Gastrocnemius medialis (tissue), 4 donors: ENCODE results near the gene DYNC2LI1. TPM values are rescaled to one million over a fixed set of nuclear protein-coding genes. Genes with fewer than 3 reads are reported as not detected.

Source experiments
- ATAC-seq, 2 donors: fragments of 150-250 bp; one replicate each; pipeline ENCODE4 v1.9.1; 2016
- DNase-seq, 2 donors: peaks; one replicate each; pipeline ENCODE4 v3.0.0-alpha.2; 2019
- H3K27ac ChIP-seq, 4 donors: fragments of 200-600 bp; sonication (generic); 1 replicate in 1 of 4; 2 replicates in 3 of 4; pipeline ENCODE4 v1.5.1; 2016 to 2018; ENCODE audit warnings: mild to moderate bottlenecking in 2 of 4, moderate library complexity in 1 of 4
- H3K27me3 ChIP-seq, 3 donors: fragments of 200-600 bp; sonication (generic) in 2 of 3; 1 replicate in 1 of 3; 2 replicates in 2 of 3; pipeline versions ENCODE4 v1.5.1 to v1.6.0; 2016 to 2019; ENCODE audit warnings: mild to moderate bottlenecking in 1 of 3, moderate library complexity in 1 of 3
- H3K36me3 ChIP-seq, 2 donors: fragments of 200-600 bp; sonication (generic) in 1 of 2; one replicate each; pipeline ENCODE4 v1.5.1; 2017 to 2018
- H3K4me1 ChIP-seq, 2 donors: fragments of 200-600 bp; sonication (generic) in 1 of 2; one replicate each; pipeline ENCODE4 v1.5.1; 2016 to 2017; ENCODE audit warnings: mild to moderate bottlenecking in 2 of 2
- H3K4me3 ChIP-seq, 4 donors: fragments of 200-600 bp; sonication (generic) in 3 of 4; 1 replicate in 1 of 4; 2 replicates in 3 of 4; pipeline ENCODE4 v1.5.1; 2016 to 2019; ENCODE audit warnings: mild to moderate bottlenecking in 2 of 4
- H3K9me3 ChIP-seq, 3 donors: fragments of 200-600 bp; sonication (generic) in 2 of 3; 1 replicate in 1 of 3; 2 replicates in 2 of 3; pipeline ENCODE4 v1.5.1; 2016 to 2019
- POLR2A ChIP-seq, 2 donors: fragments of 450-650 bp; IDR thresholded peaks; one replicate each; pipeline ENCODE4 v1.6.1; 2017; ENCODE audit warnings: antibody characterized with exemption in 2 of 2, mild to moderate bottlenecking in 2 of 2, moderate library complexity in 2 of 2
- in situ Hi-C, 4 donors: fragments of 200-750 bp; cut with MboI; loops; one replicate each; pipeline versions ENCODE4 v1.15.0 to v1.8.0; 2017; ENCODE audit warnings: low sequenced_read_pairs in 4 of 4
- intact Hi-C: fragments of 100-400 bp; cut with DNase I; formaldehyde crosslinking; loops from one replicate; pipeline ENCODE4 v1.15.1; 2023; ENCODE audit warnings: low total_unique reads
- total RNA-seq, 4 donors: library from RNA; depleted of rRNA; stranded (reverse); fragments of >200 nt; gene quantifications; one replicate each; pipeline versions ENCODE4 v1.1.0 to v1.2.3, GENCODE V29; 2016
- TF ChIP-seq, protein P1 (sequence below), 5 experiments: fragments of 450-650 bp in 3 of 5; fragments of 200-600 bp in 2 of 5; sonication (generic) in 2 of 5; IDR thresholded peaks in 4 of 5; conservative IDR thresholded peaks in 1 of 5; 1 replicate in 4 of 5; 2 replicates in 1 of 5; pipeline ENCODE4 v1.5.1; 2016 to 2019; ENCODE audit warnings: antibody characterized with exemption in 5 of 5, mild to moderate bottlenecking in 3 of 5, moderate library complexity in 3 of 5

DYNC2LI1 gene
- total RNA-seq, 4 donors from 2014 or later: 8.1 to 13.1 (median 10.2) TPM

DNA sequence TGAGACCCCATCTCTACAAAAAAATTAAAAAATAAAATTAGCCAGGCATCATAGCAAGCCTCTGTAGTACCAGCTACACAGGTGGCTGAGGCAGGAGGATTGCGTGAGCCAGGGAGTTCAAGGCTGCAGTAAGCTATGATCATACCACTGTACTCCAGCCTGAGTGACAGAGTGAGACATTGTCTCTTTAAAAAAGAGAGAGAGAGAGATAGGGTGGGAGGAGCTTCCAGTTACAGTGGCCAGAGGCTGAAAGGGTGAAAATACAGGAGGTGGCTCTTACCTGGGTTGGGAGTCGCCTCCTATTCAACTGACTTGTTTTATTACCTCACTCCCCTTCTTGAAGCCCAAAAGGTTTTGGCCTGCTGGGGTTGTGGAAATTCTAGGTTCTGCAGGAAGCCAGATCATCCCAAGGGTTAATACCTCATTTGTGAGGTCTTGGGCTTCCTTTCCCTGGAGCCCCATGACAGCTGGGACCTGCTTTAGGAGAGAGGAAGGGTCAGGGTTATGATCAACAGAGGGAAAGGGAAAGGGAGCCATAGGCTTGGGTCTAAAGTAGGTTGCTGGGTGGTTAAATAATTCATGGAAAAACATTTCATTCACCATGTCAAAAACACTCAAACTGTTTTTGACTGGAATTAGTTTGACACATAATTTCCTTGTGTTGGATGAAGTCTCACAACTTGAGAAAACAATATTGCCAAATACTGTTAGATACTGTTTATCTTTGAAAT is 17.4 kb downstream of the DYNC2LI1 start:
- H3K4me1 ChIP-seq: no peaks in the 10 kb centered on the region
- H3K27me3 ChIP-seq: no peaks in the 10 kb centered on the region
- in situ Hi-C loops (no loop called here), intact Hi-C loops (no loop called here)
- DNase-seq (no peak), ATAC-seq (no peak)
- peaks cover 0 to 41% of the 10 kb centered on the region in 2 donors for H3K36me3 ChIP-seq
- H3K27ac ChIP-seq: peak overlapping the region in 1 of 4 donors; percentile 10
- no peak for TF ChIP-seq POLR2A (IDR thresholded peaks at IDR 0.05)
- TF ChIP-seq, protein P1, sequence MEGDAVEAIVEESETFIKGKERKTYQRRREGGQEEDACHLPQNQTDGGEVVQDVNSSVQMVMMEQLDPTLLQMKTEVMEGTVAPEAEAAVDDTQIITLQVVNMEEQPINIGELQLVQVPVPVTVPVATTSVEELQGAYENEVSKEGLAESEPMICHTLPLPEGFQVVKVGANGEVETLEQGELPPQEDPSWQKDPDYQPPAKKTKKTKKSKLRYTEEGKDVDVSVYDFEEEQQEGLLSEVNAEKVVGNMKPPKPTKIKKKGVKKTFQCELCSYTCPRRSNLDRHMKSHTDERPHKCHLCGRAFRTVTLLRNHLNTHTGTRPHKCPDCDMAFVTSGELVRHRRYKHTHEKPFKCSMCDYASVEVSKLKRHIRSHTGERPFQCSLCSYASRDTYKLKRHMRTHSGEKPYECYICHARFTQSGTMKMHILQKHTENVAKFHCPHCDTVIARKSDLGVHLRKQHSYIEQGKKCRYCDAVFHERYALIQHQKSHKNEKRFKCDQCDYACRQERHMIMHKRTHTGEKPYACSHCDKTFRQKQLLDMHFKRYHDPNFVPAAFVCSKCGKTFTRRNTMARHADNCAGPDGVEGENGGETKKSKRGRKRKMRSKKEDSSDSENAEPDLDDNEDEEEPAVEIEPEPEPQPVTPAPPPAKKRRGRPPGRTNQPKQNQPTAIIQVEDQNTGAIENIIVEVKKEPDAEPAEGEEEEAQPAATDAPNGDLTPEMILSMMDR (IDR thresholded peaks at IDR 0.05 in 4 of 5, conservative IDR thresholded peaks at IDR 0.05 in 1 of 5): no peak
- no peaks in the 10 kb centered on the region for H3K9me3 ChIP-seq
- no peak overlapping the region for H3K4me3 ChIP-seq

DNA sequence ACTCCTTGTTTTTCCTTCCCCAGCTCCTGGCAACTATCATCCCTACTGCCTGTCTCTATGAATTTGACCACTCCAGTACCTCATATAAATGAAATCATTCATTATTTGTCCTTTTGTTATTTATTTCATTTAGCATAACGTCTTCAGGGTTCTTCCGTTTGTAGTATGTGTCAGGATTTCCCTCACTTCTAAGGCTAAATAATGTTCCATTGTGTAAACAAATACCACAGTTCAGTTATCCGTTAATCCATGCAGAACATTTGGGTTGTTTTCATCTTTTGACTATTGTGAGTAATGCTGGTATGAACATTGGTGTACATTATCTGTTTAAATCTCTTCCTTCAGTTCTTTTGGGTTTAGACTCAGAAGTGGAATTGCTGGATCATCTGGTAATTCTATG is 18.8 kb downstream of the DYNC2LI1 start:
- Histone ChIP-seq H3K4me1 (no peaks in the 10 kb centered on the region), H3K27me3 (no peaks in the 10 kb centered on the region)
- DNase-seq: no peak

DNA sequence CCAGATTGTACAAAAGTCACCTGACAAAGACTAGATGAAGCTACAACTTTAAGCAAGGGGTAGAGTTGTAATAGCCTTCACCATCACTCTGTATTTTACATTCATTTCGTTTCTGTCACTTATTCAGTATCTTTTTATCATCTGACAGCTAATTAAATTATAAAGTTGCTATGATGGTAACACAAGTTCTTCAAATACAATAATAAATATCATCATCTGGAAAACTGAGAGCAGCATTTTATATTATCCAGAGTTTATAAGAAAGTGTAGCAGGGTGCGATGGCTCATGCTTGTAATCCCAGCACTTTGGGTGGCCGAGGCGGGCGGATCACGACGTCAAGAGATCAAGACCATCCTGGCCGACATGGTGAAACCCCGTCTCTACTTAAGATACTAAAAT is 21.1 kb downstream of the DYNC2LI1 start:
- DNase-seq (no peak), ATAC-seq (no peak)
- in situ Hi-C loops (no loop called here), intact Hi-C loops (no loop called here)
- Histone ChIP-seq H3K36me3 (peaks cover 0 to 32% of the 10 kb centered on the region in 2 donors), H3K9me3 (no peaks in the 10 kb centered on the region), H3K27me3 (no peaks in the 10 kb centered on the region), H3K4me1 (no peaks in the 10 kb centered on the region), H3K4me3 (no peak overlapping the region), H3K27ac (no peak overlapping the region)
- TF ChIP-seq, protein P1 (IDR thresholded peaks at IDR 0.05 in 4 of 5, conservative IDR thresholded peaks at IDR 0.05 in 1 of 5): no peak
- TF ChIP-seq POLR2A (IDR thresholded peaks at IDR 0.05): no peak

More for the DNA sequence above, 18.8 kb downstream of the DYNC2LI1 start:
- TF ChIP-seq, protein P1 (IDR thresholded peaks at IDR 0.05 in 4 of 5, conservative IDR thresholded peaks at IDR 0.05 in 1 of 5): no peak
- TF ChIP-seq POLR2A (IDR thresholded peaks at IDR 0.05): no peak
- intact Hi-C loops: no loop called here
- no peak overlapping the region for H3K27ac ChIP-seq
- peaks cover 0 to 45% of the 10 kb centered on the region in 2 donors for H3K36me3 ChIP-seq
- H3K9me3 ChIP-seq: no peaks in the 10 kb centered on the region
- ATAC-seq: no peak
- H3K4me3 ChIP-seq: no peak overlapping the region
- in situ Hi-C loops: no loop called here

DNA sequence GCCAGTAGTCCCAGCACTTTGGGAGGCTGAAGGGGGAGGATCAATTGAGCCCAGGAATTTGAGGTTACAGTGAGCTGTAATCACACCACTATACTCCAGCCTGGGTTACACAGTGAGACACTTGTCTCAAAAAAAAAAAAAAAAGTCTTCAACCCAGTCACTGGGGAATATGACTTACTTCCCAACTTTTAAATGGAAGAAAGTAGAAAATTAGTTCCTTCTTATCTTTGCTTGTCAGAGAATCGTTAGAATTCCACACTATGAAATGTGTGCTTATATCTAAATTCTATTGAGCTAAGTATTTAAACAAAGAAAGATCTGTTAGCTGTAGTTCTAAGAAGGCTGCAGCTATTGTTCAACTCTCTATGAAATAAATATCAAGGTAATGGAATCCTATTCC is 22.4 kb downstream of the DYNC2LI1 start:
- no peak for DNase-seq
- Histone ChIP-seq H3K4me3 (no peak overlapping the region), H3K4me1 (no peaks in the 10 kb centered on the region), H3K9me3 (no peaks in the 10 kb centered on the region), H3K27ac (no peak overlapping the region), H3K27me3 (no peaks in the 10 kb centered on the region), H3K36me3 (peaks cover 0 to 31% of the 10 kb centered on the region in 2 donors)
- TF ChIP-seq, protein P1 (IDR thresholded peaks at IDR 0.05 in 4 of 5, conservative IDR thresholded peaks at IDR 0.05 in 1 of 5): no peak
- no peak for TF ChIP-seq POLR2A (IDR thresholded peaks at IDR 0.05)
- intact Hi-C loops (no loop called here), in situ Hi-C loops (no loop called here)
- no peak for ATAC-seq
